HepG2 (cell line): ENCODE measurements around the gene USE1. TPM values are rescaled to one million over a fixed set of nuclear protein-coding genes. Genes with fewer than 3 reads are reported as not detected.

Experiments
- ATF7-NPFF ChIP-seq: sonication (generic); formaldehyde crosslinking; IDR thresholded peaks from 2 replicates; pipeline ENCODE4 v1.8.1; 2023; ENCODE audit warnings: mild to moderate bottlenecking, low read depth, missing genetic modification reagents, moderate library complexity
- CREB3 ChIP-seq: sonication (generic); formaldehyde crosslinking; IDR thresholded peaks from 2 replicates; pipeline ENCODE4 v1.5.0; 2020; ENCODE audit warnings: missing genetic modification reagents
- GFI1 ChIP-seq: sonication (generic); formaldehyde crosslinking; IDR thresholded peaks from 2 replicates; pipeline ENCODE4 v1.5.0; 2020; ENCODE audit warnings: missing genetic modification reagents, mild to moderate bottlenecking, borderline replicate concordance
- GLI4 ChIP-seq: sonication (generic); formaldehyde crosslinking; IDR thresholded peaks from 2 replicates; pipeline ENCODE4 v1.5.1; 2020; ENCODE audit warnings: missing genetic modification reagents, mild to moderate bottlenecking, moderate library complexity, borderline replicate concordance
- KAT8 ChIP-seq: IDR thresholded peaks from 2 replicates; pipeline ENCODE4 v1.6.1; 2016; ENCODE audit warnings: missing genetic modification reagents, missing compliant biosample characterization
- KDM2A ChIP-seq: sonication (generic); formaldehyde crosslinking; IDR thresholded peaks from 2 replicates; pipeline ENCODE4 v1.4.0; 2020; ENCODE audit warnings: low read depth, missing genetic modification reagents, borderline replicate concordance
- MAZ ChIP-seq, 2 experiments: sonication (generic) in 1 of 2; formaldehyde crosslinking in 1 of 2; IDR thresholded peaks; 2 replicates each; pipeline versions ENCODE4 v1.5.0 to v1.6.1; 2012 to 2020; ENCODE audit warnings: low read depth in 2 of 2, mild to moderate bottlenecking in 2 of 2, borderline replicate concordance in 1 of 2, improper control_type of control experiment in 1 of 2, low read length in 1 of 2, missing genetic modification reagents in 1 of 2, moderate library complexity in 1 of 2
- MLX ChIP-seq: IDR thresholded peaks from 2 replicates; pipeline ENCODE4 v1.6.1; 2016
- RERE ChIP-seq: IDR thresholded peaks from 2 replicates; pipeline ENCODE4 v1.6.1; 2016; ENCODE audit warnings: low read depth, missing genetic modification reagents, missing compliant biosample characterization
- SNAPC2 ChIP-seq: sonication (generic); formaldehyde crosslinking; IDR thresholded peaks from 2 replicates; pipeline ENCODE4 v1.8.1; 2022; ENCODE audit warnings: mild to moderate bottlenecking, missing genetic modification reagents
- SNAPC4 ChIP-seq: sonication (generic); formaldehyde crosslinking; IDR thresholded peaks from 2 replicates; pipeline ENCODE4 v1.4.0; 2020; ENCODE audit warnings: mild to moderate bottlenecking, missing genetic modification reagents
- SRSF1 ChIP-seq: fragments of 200-400 bp; formaldehyde crosslinking; optimal IDR thresholded peaks from 2 replicates; pipeline ENCODE3; 2017; ENCODE audit warnings: mild to moderate bottlenecking, low read depth, low read length, moderate library complexity
- TSC22D2 ChIP-seq: sonication (generic); formaldehyde crosslinking; IDR thresholded peaks from 2 replicates; pipeline ENCODE4 v1.5.1; 2020; ENCODE audit warnings: missing genetic modification reagents, mild to moderate bottlenecking, borderline replicate concordance
- ZIK1 ChIP-seq: sonication (generic); formaldehyde crosslinking; IDR thresholded peaks from 2 replicates; pipeline ENCODE4 v1.5.0; 2020; ENCODE audit warnings: mild to moderate bottlenecking, low read depth, missing genetic modification reagents, borderline replicate concordance
- ZNF619 ChIP-seq: sonication (generic); formaldehyde crosslinking; IDR thresholded peaks from 2 replicates; pipeline ENCODE4 v1.4.0; 2020; ENCODE audit warnings: mild to moderate bottlenecking, missing genetic modification reagents
- polyA plus RNA-seq, 8 experiments: library from polyadenylated mRNA; depleted of rRNA in 3 of 8; stranded (reverse) in 7 of 8; unstranded in 1 of 8; fragments of >200 nt; fragmentation: Illumina TruSeq in 4 of 8; extraction: Trizol in 4 of 8; gene quantifications; 2 replicates each; pipeline versions ENCODE4 v1.2.1 to v1.2.3, GENCODE V29; 2011 to 2016; ENCODE audit warnings: low read depth in 4 of 8, missing spikeins in 1 of 8, mixed read lengths in 1 of 8; ENCODE audit not compliant: insufficient read depth in 1 of 8
- total RNA-seq, 5 experiments: library from RNA; depleted of rRNA; stranded (reverse); fragments of >200 nt; fragmentation: Illumina TruSeq; extraction: Trizol; gene quantifications; 2 replicates each; pipeline ENCODE4 v1.2.3, GENCODE V29; 2016; ENCODE audit warnings: low read depth in 1 of 5

The USE1 gene
- total and polyA plus RNA-seq, 2 of the 13 experiments (the other 11 are each of a cell fraction or from before 2014, with no cell fraction given), result 9.9 to 17.6 TPM

- peak; percentile 69 for TF ChIP-seq ATF7-NPFF (CRISPR knock-in tag)
- TF ChIP-seq TSC22D2, result 0 out of 2 replicates have a peak, but pooled peaks have one; percentile 23
- TF ChIP-seq SNAPC2 (CRISPR knock-in tag), result no peak
- peak; percentile 97 for TF ChIP-seq KAT8 (CRISPR knock-in tag)
- TF ChIP-seq GFI1 (CRISPR knock-in tag), result 0 out of 2 replicates have a peak, but pooled peaks have one; percentile 33
- TF ChIP-seq ZNF619 (CRISPR knock-in tag), result no peak
- no peak for TF ChIP-seq ZIK1 (CRISPR knock-in tag)
- no peak for TF ChIP-seq MAZ (IDR thresholded peaks at IDR 0.05; ENCODE audit: borderline replicate concordance, low read depth, low read length)
- peak; percentile 67 for TF ChIP-seq MAZ (CRISPR knock-in tag; IDR thresholded peaks at IDR 0.05; ENCODE audit: low read depth)
- peak; percentile 90; the same call in 1 of the 2 replicates for TF ChIP-seq KDM2A (CRISPR knock-in tag)
- no peak for TF ChIP-seq RERE (CRISPR knock-in tag)
- TF ChIP-seq SNAPC4 (CRISPR knock-in tag), result peak; percentile 85
- peak; percentile 82 for TF ChIP-seq SRSF1
- peak; percentile 65; the same call in 1 of the 2 replicates for TF ChIP-seq CREB3 (CRISPR knock-in tag)
- TF ChIP-seq MLX (CRISPR knock-in tag), result peak; percentile 23; the same call in 1 of the 2 replicates
- peak; percentile 37; the same call in 1 of the 2 replicates for TF ChIP-seq GLI4 (CRISPR knock-in tag)
These were observed at the start of gene USE1 (continued) for GRCh38 chr19:17215127-17215971.
